PC-9 (cell line): Measurements from ENCODE around the gene CARHSP1. TPM values are rescaled to one million over a fixed set of nuclear protein-coding genes. Genes with fewer than 3 reads are reported as not detected.

ENCODE experiments used
- BruUV-seq: library from RNA; stranded (reverse); fragments of 400-500 nt; replicated peaks from 2 replicates; lab custom pipeline; 2021; lab: Mats Ljungman, UMichigan
- CTCF ChIA-PET: fragments of 300-600 bp; sonication (Branson Sonifier 250); formaldehyde crosslinking; loops from one replicate; lab custom pipeline; 2022; ENCODE audit warnings: antibody characterized with exemption; lab: Charles Lee
- POLR2A ChIA-PET: fragments of 300-600 bp; sonication (Branson Sonifier 250); formaldehyde crosslinking; loops from one replicate; lab custom pipeline; 2022; ENCODE audit warnings: antibody characterized with exemption; ENCODE audit not compliant: unreplicated experiment; lab: Charles Lee
- DNase-seq, 2 experiments: peaks; one replicate each; pipeline versions ENCODE4 v3.0.0 to v3.0.0-alpha.2; 2015 to 2022; ENCODE audit warnings: mixed read lengths in 1 of 2
- H2AFZ ChIP-seq: fragments of 200-600 bp; sonication (generic); 2 replicates; pipeline ENCODE4 v1.8.1; 2017; ENCODE audit warnings: antibody characterized with exemption
- H3F3A ChIP-seq: fragments of 200-600 bp; sonication (generic); 2 replicates; pipeline ENCODE4 v1.8.1; 2017; ENCODE audit warnings: antibody characterized with exemption, mild to moderate bottlenecking, low read depth; ENCODE audit not compliant: insufficient read depth
- H3K27ac ChIP-seq: fragments of 200-600 bp; sonication (generic); 2 replicates; pipeline ENCODE4 v1.6.1; 2016; ENCODE audit warnings: mixed run types
- H3K27me3 ChIP-seq: fragments of 200-600 bp; sonication (generic); 2 replicates; pipeline ENCODE4 v1.6.1; 2016; ENCODE audit warnings: low read depth, mixed run types; ENCODE audit not compliant: insufficient read depth
- H3K36me3 ChIP-seq: fragments of 200-600 bp; sonication (generic); 2 replicates; pipeline ENCODE4 v1.6.1; 2016; ENCODE audit warnings: low read depth, mixed run types
- H3K4me1 ChIP-seq: fragments of 200-600 bp; sonication (generic); replicated peaks from 2 replicates; pipeline ENCODE4 v1.6.1; 2016; ENCODE audit warnings: mixed run types; ENCODE audit not compliant: insufficient read depth
- H3K4me2 ChIP-seq: fragments of 200-600 bp; sonication (generic); 2 replicates; pipeline ENCODE4 v1.6.1; 2017; ENCODE audit warnings: mixed run types
- H3K4me3 ChIP-seq: fragments of 200-600 bp; sonication (generic); 2 replicates; pipeline ENCODE4 v1.6.1; 2016; ENCODE audit warnings: mixed run types
- H3K79me2 ChIP-seq: fragments of 200-600 bp; sonication (generic); 2 replicates; pipeline ENCODE4 v1.6.1; 2017; ENCODE audit warnings: low read depth, mixed run types
- H3K9me2 ChIP-seq: fragments of 200-600 bp; sonication (generic); 2 replicates; pipeline ENCODE4 v1.8.1; 2017; ENCODE audit warnings: mild to moderate bottlenecking; ENCODE audit not compliant: insufficient read depth
- H3K9me3 ChIP-seq: fragments of 200-600 bp; sonication (generic); 2 replicates; pipeline ENCODE4 v1.8.1; 2016; ENCODE audit warnings: low read depth; ENCODE audit not compliant: insufficient read depth
- H4K20me1 ChIP-seq: fragments of 200-600 bp; sonication (generic); 2 replicates; pipeline ENCODE4 v1.8.1; 2017; ENCODE audit not compliant: insufficient read depth
- CTCF ChIP-seq: fragments of 200-600 bp; sonication (generic); conservative IDR thresholded peaks from 2 replicates; pipeline ENCODE4 v1.6.1; 2017; ENCODE audit warnings: mixed run types, antibody characterized with exemption, mild to moderate bottlenecking, moderate library complexity
- EZH2 ChIP-seq: fragments of 200-600 bp; sonication (generic); IDR thresholded peaks from 2 replicates; pipeline ENCODE4 v1.8.0; 2017; ENCODE audit warnings: antibody characterized with exemption, low read depth
- intact Hi-C: fragments of 100-400 bp; cut with micrococcal nuclease; formaldehyde crosslinking; loops from one replicate; pipeline ENCODE4 v1.10.0; 2022; ENCODE audit not compliant: unreplicated experiment
- total RNA-seq: library from RNA; stranded (reverse); gene quantifications from 2 replicates; pipeline ENCODE4 v1.2.3, GENCODE V29; 2021

Gene CARHSP1
- total RNA-seq, 1 experiment from 2014 or later, result 179 TPM

GRCh38 chr16:8855051-8855786 is 13.6 kb downstream of the CARHSP1 start:
- H3K4me2 ChIP-seq, result no peak overlapping the region
- BruUV-seq, result no TSS peak
- H3K79me2 ChIP-seq, result peaks cover 15% of the 10 kb centered on the region; the same call in 1 of the 2 replicates
- peaks cover 38% of the 10 kb centered on the region for H3F3A ChIP-seq
- no peak overlapping the region for H3K27ac ChIP-seq
- no peaks in the 10 kb centered on the region for H3K9me2 ChIP-seq
- peaks cover 22% of the 10 kb centered on the region for H4K20me1 ChIP-seq
- TF ChIP-seq CTCF, result no peak
- no peak for TF ChIP-seq EZH2
- ChIA-PET CTCF (interaction anchor here (0.6 kb wide), 1 partner anchor 278 kb away, joined by 4 read pairs; no protein-coding TSS in a partner anchor), POLR2A (no interaction called here)
- peaks cover 8% of the 10 kb centered on the region; the same call in 1 of the 2 replicates for H3K36me3 ChIP-seq
- H3K4me1 ChIP-seq, result peaks cover 4% of the 10 kb centered on the region
- DNase-seq, result no peak
- H2AFZ ChIP-seq, result no peak overlapping the region
- intact Hi-C loops, result no loop called here
- H3K27me3 ChIP-seq, result no peaks in the 10 kb centered on the region
- no peak overlapping the region for H3K4me3 ChIP-seq
- H3K9me3 ChIP-seq, result no peaks in the 10 kb centered on the region

- CTCF ChIA-PET, result interaction anchor here (0.6 kb wide), 1 partner anchor 279 kb away, joined by 4 read pairs; no protein-coding TSS in a partner anchor
- H4K20me1 ChIP-seq, result peaks cover 22% of the 10 kb centered on the region
These were observed 14.4 kb downstream of the CARHSP1 start for GRCh38 chr16:8854298-8854948.

GRCh38 chr16:8853611-8854010 is 15.2 kb downstream of the CARHSP1 start:
- no peaks in the 10 kb centered on the region for H3K9me3 ChIP-seq
- TF ChIP-seq EZH2, result no peak
- TF ChIP-seq CTCF, result no peak
- H2AFZ ChIP-seq, result no peak overlapping the region
- peaks cover 29% of the 10 kb centered on the region for H4K20me1 ChIP-seq
- peaks cover 33% of the 10 kb centered on the region for H3F3A ChIP-seq
- H3K4me3 ChIP-seq, result no peak overlapping the region
- H3K4me2 ChIP-seq, result no peak overlapping the region
- H3K27ac ChIP-seq, result no peak overlapping the region
- H3K4me1 ChIP-seq, result no peaks in the 10 kb centered on the region
- no peak for DNase-seq
- peaks cover under 1% of the 10 kb centered on the region; the same call in 1 of the 2 replicates for H3K79me2 ChIP-seq
- H3K9me2 ChIP-seq, result no peaks in the 10 kb centered on the region
- ChIA-PET CTCF (interaction anchor here (1.1 kb wide), 1 partner anchor 26 kb away, joined by 9 read pairs; no protein-coding TSS in a partner anchor), POLR2A (interaction anchor here (0.8 kb wide), 1 partner anchor 14 kb away, joined by 4 read pairs; no protein-coding TSS in a partner anchor)
- peaks cover 14% of the 10 kb centered on the region; the same call in 1 of the 2 replicates for H3K36me3 ChIP-seq
- no peaks in the 10 kb centered on the region for H3K27me3 ChIP-seq
- TSS peak; percentile 20 for BruUV-seq
- intact Hi-C loops, result no loop called here

More at GRCh38 chr16:8854298-8854948, 14.4 kb downstream of the CARHSP1 start:
- Histone ChIP-seq H3F3A (peaks cover 38% of the 10 kb centered on the region), H3K27ac (no peak overlapping the region), H3K27me3 (no peaks in the 10 kb centered on the region), H3K4me2 (no peak overlapping the region), H3K4me1 (no peaks in the 10 kb centered on the region), H2AFZ (no peak overlapping the region), H3K79me2 (peaks cover 7% of the 10 kb centered on the region; the same call in 1 of the 2 replicates), H3K9me3 (no peaks in the 10 kb centered on the region), H3K9me2 (no peaks in the 10 kb centered on the region), H3K36me3 (peaks cover 14% of the 10 kb centered on the region; the same call in 1 of the 2 replicates), H3K4me3 (no peak overlapping the region)
- no peak for TF ChIP-seq EZH2
- DNase-seq, result no peak
- no TSS peak for BruUV-seq
- intact Hi-C loops, result no loop called here
- POLR2A ChIA-PET, result interaction anchor here (0.8 kb wide), 1 partner anchor 13 kb away, joined by 4 read pairs; no protein-coding TSS in a partner anchor
